IMR-90 (cell line): ENCODE measurements around the gene NPHP4. TPM values are rescaled to one million over a fixed set of nuclear protein-coding genes. Genes with fewer than 3 reads are reported as not detected.

ENCODE experiments used
- ATAC-seq: fragments of 200-7000 bp; cut with Tn5 transposase; 2 replicates; pipeline ENCODE4 v1.9.1; 2020; ENCODE audit warnings: low read depth, mild to moderate bottlenecking, moderate library complexity
- BruUV-seq: library from RNA; stranded (reverse); fragments of 400-500 nt; replicated peaks from 2 replicates; lab custom pipeline; 2021; lab: Mats Ljungman, UMichigan
- CTCF ChIA-PET: fragments of 300-600 bp; formaldehyde crosslinking; extraction: SDS; loops from one replicate; lab custom pipeline; 2021; ENCODE audit warnings: antibody characterized with exemption; lab: Yijun Ruan, JAX
- POLR2A ChIA-PET: fragments of 300-600 bp; sonication (Branson Sonifier 250); formaldehyde crosslinking; loops from one replicate; lab custom pipeline; 2022; ENCODE audit warnings: antibody characterized with exemption; ENCODE audit not compliant: unreplicated experiment; lab: Charles Lee
- DNase-seq: peaks from one replicate; pipeline ENCODE4 v3.0.0; 2013
- H2AFZ ChIP-seq: replicated peaks from 2 replicates; pipeline ENCODE3; 2013; ENCODE audit warnings: low read length, mild to moderate bottlenecking; ENCODE audit not compliant: poor library complexity
- H2AK5ac ChIP-seq: 2 replicates; pipeline ENCODE4 v1.6.1; 2013; ENCODE audit warnings: low read depth, low read length, inconsistent platforms
- H2AK9ac ChIP-seq: replicated peaks from 2 replicates; pipeline ENCODE3; 2013; ENCODE audit warnings: mild to moderate bottlenecking, low read depth, low read length, moderate library complexity; ENCODE audit not compliant: poor library complexity
- H2BK120ac ChIP-seq: 2 replicates; pipeline ENCODE4 v1.6.1; 2013; ENCODE audit warnings: low read depth, low read length, inconsistent platforms
- H2BK15ac ChIP-seq: 3 replicates; pipeline ENCODE4 v1.6.1; 2013; ENCODE audit warnings: low read depth, low read length, inconsistent platforms
- H2BK20ac ChIP-seq: 2 replicates; pipeline ENCODE4 v1.6.1; 2013; ENCODE audit warnings: low read depth, mild to moderate bottlenecking, inconsistent platforms, low read length, moderate library complexity
- H2BK5ac ChIP-seq: 2 replicates; pipeline ENCODE4 v1.6.1; 2013; ENCODE audit warnings: mild to moderate bottlenecking, low read depth, low read length, inconsistent platforms; ENCODE audit not compliant: poor library complexity, severe bottlenecking
- H3K14ac ChIP-seq: replicated peaks from 2 replicates; pipeline ENCODE4 v1.6.1; 2013; ENCODE audit warnings: low read depth, low read length, inconsistent platforms
- H3K18ac ChIP-seq: 2 replicates; pipeline ENCODE4 v1.6.1; 2013; ENCODE audit warnings: low read depth, low read length, control low read depth
- H3K23ac ChIP-seq: 2 replicates; pipeline ENCODE4 v1.6.1; 2013; ENCODE audit warnings: low read depth, low read length, inconsistent platforms
- H3K27ac ChIP-seq: 2 replicates; pipeline ENCODE4 v1.5.1; 2013; ENCODE audit warnings: mild to moderate bottlenecking, control low read depth, low read length; ENCODE audit not compliant: insufficient read depth
- H3K27me3 ChIP-seq: 2 replicates; pipeline ENCODE4 v1.6.1; 2013; ENCODE audit warnings: low read length; ENCODE audit not compliant: control insufficient read depth, insufficient read depth
- H3K36me3 ChIP-seq: 2 replicates; pipeline ENCODE4 v1.6.1; 2013; ENCODE audit warnings: low read length, mixed read lengths; ENCODE audit not compliant: control insufficient read depth, insufficient read depth
- H3K4ac ChIP-seq: 2 replicates; pipeline ENCODE4 v1.6.1; 2013; ENCODE audit warnings: low read depth, low read length, inconsistent platforms
- H3K4me1 ChIP-seq: 2 replicates; pipeline ENCODE4 v1.6.1; 2013; ENCODE audit warnings: low read length, mixed read lengths; ENCODE audit not compliant: control insufficient read depth, insufficient read depth
- H3K4me2 ChIP-seq: 2 replicates; pipeline ENCODE4 v1.6.1; 2013; ENCODE audit warnings: low read depth, mild to moderate bottlenecking, control low read depth, low read length, moderate library complexity
- H3K4me3 ChIP-seq: 2 replicates; pipeline ENCODE4 v1.5.1; 2013; ENCODE audit warnings: low read depth, mild to moderate bottlenecking, control low read depth, low read length, moderate library complexity; ENCODE audit not compliant: insufficient read depth
- H3K56ac ChIP-seq: 2 replicates; pipeline ENCODE4 v1.6.1; 2013; ENCODE audit warnings: low read length, inconsistent platforms; ENCODE audit not compliant: insufficient read depth; ENCODE audit errors: extremely low read depth
- H3K79me1 ChIP-seq, 2 experiments: 2 replicates each; pipeline ENCODE4 v1.6.1; 2013; ENCODE audit warnings: low read length in 2 of 2, inconsistent platforms in 1 of 2, low read depth in 1 of 2
- H3K9ac ChIP-seq: 2 replicates; pipeline ENCODE4 v1.6.1; 2013; ENCODE audit warnings: low read depth, low read length, control low read depth
- H3K9me1 ChIP-seq: 2 replicates; pipeline ENCODE4 v1.6.1; 2013; ENCODE audit warnings: low read length, inconsistent platforms; ENCODE audit not compliant: insufficient read depth
- H3K9me3 ChIP-seq: 2 replicates; pipeline ENCODE4 v1.6.1; 2013; ENCODE audit warnings: low read length; ENCODE audit not compliant: control insufficient read depth, insufficient read depth
- H4K20me1 ChIP-seq: 2 replicates; pipeline ENCODE4 v1.6.1; 2013; ENCODE audit warnings: low read length, inconsistent platforms; ENCODE audit not compliant: insufficient read depth
- H4K5ac ChIP-seq: 2 replicates; pipeline ENCODE4 v1.6.1; 2013; ENCODE audit warnings: mild to moderate bottlenecking, low read depth, low read length, control low read depth
- H4K8ac ChIP-seq, 2 experiments: 2 replicates each; pipeline ENCODE4 v1.6.1; 2013; ENCODE audit warnings: low read depth in 2 of 2, low read length in 2 of 2, control low read depth in 1 of 2, inconsistent platforms in 1 of 2
- H4K91ac ChIP-seq: 2 replicates; pipeline ENCODE4 v1.6.1; 2013; ENCODE audit warnings: low read depth, low read length, inconsistent platforms; ENCODE audit not compliant: insufficient read depth
- CEBPB ChIP-seq: IDR thresholded peaks from 2 replicates; pipeline ENCODE4 v1.6.1; 2012; ENCODE audit warnings: low read depth, low read length, improper control_type of control experiment
- CHD1 ChIP-seq: IDR thresholded peaks from 2 replicates; pipeline ENCODE4 v1.6.1; 2012; ENCODE audit warnings: low read depth, low read length, improper control_type of control experiment
- FOS ChIP-seq: fragments of 150-350 bp; IDR thresholded peaks from 2 replicates; pipeline ENCODE4 v1.6.1; 2016; ENCODE audit warnings: low read depth, low read length
- MAFK ChIP-seq: IDR thresholded peaks from 2 replicates; pipeline ENCODE4 v1.6.1; 2012; ENCODE audit warnings: low read depth, low read length, improper control_type of control experiment
- MAZ ChIP-seq: IDR thresholded peaks from 2 replicates; pipeline ENCODE4 v1.6.1; 2012; ENCODE audit warnings: low read depth, mild to moderate bottlenecking, low read length, improper control_type of control experiment, moderate library complexity, borderline replicate concordance
- MXI1 ChIP-seq: IDR thresholded peaks from 2 replicates; pipeline ENCODE4 v1.6.1; 2012; ENCODE audit warnings: low read depth, mild to moderate bottlenecking, low read length, moderate library complexity, borderline replicate concordance
- POLR2A ChIP-seq: IDR thresholded peaks from 2 replicates; pipeline ENCODE4 v1.6.1; 2012; ENCODE audit warnings: mild to moderate bottlenecking, low read depth, low read length
- RAD21 ChIP-seq: IDR thresholded peaks from 2 replicates; pipeline ENCODE4 v1.6.1; 2012; ENCODE audit warnings: low read length, improper control_type of control experiment
- RCOR1 ChIP-seq: IDR thresholded peaks from 2 replicates; pipeline ENCODE4 v1.6.1; 2012; ENCODE audit warnings: mild to moderate bottlenecking, low read length, improper control_type of control experiment; ENCODE audit not compliant: insufficient replicate concordance
- RFX5 ChIP-seq: IDR thresholded peaks from 2 replicates; pipeline ENCODE4 v1.8.0; 2012; ENCODE audit warnings: low read depth, mild to moderate bottlenecking, low read length, moderate library complexity
- SMC3 ChIP-seq: fragments of 150-350 bp; IDR thresholded peaks from 2 replicates; pipeline ENCODE4 v1.6.1; 2016; ENCODE audit warnings: low read depth, mild to moderate bottlenecking, antibody characterized with exemption, low read length, moderate library complexity
- WGBS, 2 experiments: methylation state at CpG; one replicate each; pipeline versions ENCODE4 v1.1.5 to v1.1.7; 2013; ENCODE audit warnings: missing lambda C conversion rate in 2 of 2; ENCODE audit not compliant: insufficient read length in 1 of 2; ENCODE audit errors: extremely low coverage in 2 of 2; 5-methylcytosine and 5-hydroxymethylcytosine counted together
- dilution Hi-C: fragments of 300-500 bp; cut with HindIII; formaldehyde crosslinking; loops from one replicate; pipeline ENCODE4 v1.14.3; 2018; ENCODE audit warnings: low sequenced_read_pairs; ENCODE audit not compliant: unreplicated experiment
- in situ Hi-C: fragments of 300-500 bp; cut with MboI; formaldehyde crosslinking; loops from 3 replicates; pipeline ENCODE4 v1.14.3; 2019; ENCODE audit warnings: low sequenced_read_pairs, inconsistent platforms, mixed read lengths
- intact Hi-C: fragments of 100-400 bp; cut with micrococcal nuclease; formaldehyde crosslinking; loops from 2 replicates; pipeline ENCODE4 v1.10.0; 2022
- polyA plus RNA-seq, 3 experiments: library from polyadenylated mRNA; depleted of rRNA; stranded (reverse); fragments of >200 nt; gene quantifications; 2 replicates each; pipeline ENCODE4 v1.2.3, GENCODE V29; 2012; ENCODE audit warnings: low replicate concordance in 1 of 3
- total RNA-seq: library from RNA; depleted of rRNA; stranded (reverse); fragments of >200 nt; gene quantifications from 2 replicates; pipeline ENCODE4 v1.2.3, GENCODE V29; 2012
- TF ChIP-seq, protein P1 (sequence below): fragments of 150-350 bp; IDR thresholded peaks from 2 replicates; pipeline ENCODE4 v1.6.1; 2016; ENCODE audit warnings: low read depth, mild to moderate bottlenecking, low read length, moderate library complexity, borderline replicate concordance
- TF ChIP-seq, protein P2 (sequence below): fragments of 150-350 bp; IDR thresholded peaks from 2 replicates; pipeline ENCODE4 v1.6.1; 2017; ENCODE audit warnings: mild to moderate bottlenecking, antibody characterized with exemption, low read length, low read depth

Gene NPHP4
- total and polyA plus RNA-seq, 2 of the 4 experiments (the other 2 are of a cell fraction), result 2.0 to 5.5 TPM

DNA sequence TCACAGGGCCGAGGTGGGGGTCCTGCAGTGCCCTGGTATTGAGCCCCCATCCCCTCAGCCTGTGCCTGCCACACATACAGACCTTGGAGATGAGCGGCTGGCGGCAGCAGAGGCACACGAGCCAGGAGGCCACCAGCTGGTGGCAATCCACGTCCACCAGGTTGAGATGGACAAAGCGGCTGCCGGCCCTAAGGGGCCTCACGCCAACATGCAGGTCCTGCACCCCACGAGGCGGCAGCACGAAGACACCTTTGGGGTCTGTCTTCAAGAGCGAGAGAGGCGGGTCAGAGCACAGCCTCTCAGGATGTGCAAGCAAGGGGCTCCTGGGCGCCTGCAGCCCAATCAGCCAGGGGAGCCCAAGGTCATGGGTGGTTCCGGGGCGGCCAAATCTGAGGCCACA is 128.0 kb downstream of the NPHP4 start:
- Histone ChIP-seq H3K9me1 (0 out of 2 replicates have a peak, but pooled peaks cover 3% of the 10 kb centered on the region), H3K4ac (no peak overlapping the region), H3K4me2 (no peak overlapping the region), H3K4me1 (no peaks in the 10 kb centered on the region), H2AK9ac (no peak overlapping the region), H2BK15ac (no peak overlapping the region), H3K56ac (no peak overlapping the region), H4K5ac (no peak overlapping the region), H2BK5ac (no peak overlapping the region), H3K14ac (no peak overlapping the region), H3K4me3 (no peak overlapping the region), H2BK120ac (no peak overlapping the region), H3K9ac (no peak overlapping the region), H3K79me1 (no peaks in the 10 kb centered on the region), H4K91ac (no peak overlapping the region), H3K36me3 (peaks cover 5% of the 10 kb centered on the region; the same call in 1 of the 2 replicates), H4K20me1 (no peaks in the 10 kb centered on the region), H4K8ac (no peak overlapping the region), H2AFZ (no peak overlapping the region), H2AK5ac (no peak overlapping the region), H3K27ac (no peak overlapping the region), H2BK20ac (no peak overlapping the region), H3K18ac (no peak overlapping the region), H3K9me3 (no peaks in the 10 kb centered on the region), H3K23ac (no peak overlapping the region), H3K27me3 (no peaks in the 10 kb centered on the region)
- DNase-seq (no peak), ATAC-seq (no peak)
- WGBS, 2 experiments, result 86% methylated on average over 10 of the region's 16 CpGs; no CpG with 5 or more reads in 1 of the 2 experiments
- in situ Hi-C loops, result no loop called here
- CTCF ChIA-PET, result no interaction called here
- POLR2A ChIA-PET, result no interaction called here
- TF ChIP-seq MXI1, result no peak
- TF ChIP-seq RFX5, result no peak
- no peak for TF ChIP-seq RCOR1
- TF ChIP-seq, protein P1, sequence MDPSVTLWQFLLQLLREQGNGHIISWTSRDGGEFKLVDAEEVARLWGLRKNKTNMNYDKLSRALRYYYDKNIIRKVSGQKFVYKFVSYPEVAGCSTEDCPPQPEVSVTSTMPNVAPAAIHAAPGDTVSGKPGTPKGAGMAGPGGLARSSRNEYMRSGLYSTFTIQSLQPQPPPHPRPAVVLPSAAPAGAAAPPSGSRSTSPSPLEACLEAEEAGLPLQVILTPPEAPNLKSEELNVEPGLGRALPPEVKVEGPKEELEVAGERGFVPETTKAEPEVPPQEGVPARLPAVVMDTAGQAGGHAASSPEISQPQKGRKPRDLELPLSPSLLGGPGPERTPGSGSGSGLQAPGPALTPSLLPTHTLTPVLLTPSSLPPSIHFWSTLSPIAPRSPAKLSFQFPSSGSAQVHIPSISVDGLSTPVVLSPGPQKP, result no peak
- no peak for TF ChIP-seq CEBPB
- TF ChIP-seq MAZ, result no peak
- TF ChIP-seq CHD1, result no peak
- no peak for TF ChIP-seq POLR2A
- no peak for TF ChIP-seq RAD21
- no peak for TF ChIP-seq SMC3
- no peak for TF ChIP-seq MAFK
- TF ChIP-seq, protein P2, sequence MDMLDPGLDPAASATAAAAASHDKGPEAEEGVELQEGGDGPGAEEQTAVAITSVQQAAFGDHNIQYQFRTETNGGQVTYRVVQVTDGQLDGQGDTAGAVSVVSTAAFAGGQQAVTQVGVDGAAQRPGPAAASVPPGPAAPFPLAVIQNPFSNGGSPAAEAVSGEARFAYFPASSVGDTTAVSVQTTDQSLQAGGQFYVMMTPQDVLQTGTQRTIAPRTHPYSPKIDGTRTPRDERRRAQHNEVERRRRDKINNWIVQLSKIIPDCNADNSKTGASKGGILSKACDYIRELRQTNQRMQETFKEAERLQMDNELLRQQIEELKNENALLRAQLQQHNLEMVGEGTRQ, result no peak
- TF ChIP-seq FOS, result no peak
- BruUV-seq, result no TSS peak
- intact Hi-C loops, result no loop called here
- dilution Hi-C loops, result no loop called here
